Measurements from ENCODE around the gene CTBP1.

DNA sequence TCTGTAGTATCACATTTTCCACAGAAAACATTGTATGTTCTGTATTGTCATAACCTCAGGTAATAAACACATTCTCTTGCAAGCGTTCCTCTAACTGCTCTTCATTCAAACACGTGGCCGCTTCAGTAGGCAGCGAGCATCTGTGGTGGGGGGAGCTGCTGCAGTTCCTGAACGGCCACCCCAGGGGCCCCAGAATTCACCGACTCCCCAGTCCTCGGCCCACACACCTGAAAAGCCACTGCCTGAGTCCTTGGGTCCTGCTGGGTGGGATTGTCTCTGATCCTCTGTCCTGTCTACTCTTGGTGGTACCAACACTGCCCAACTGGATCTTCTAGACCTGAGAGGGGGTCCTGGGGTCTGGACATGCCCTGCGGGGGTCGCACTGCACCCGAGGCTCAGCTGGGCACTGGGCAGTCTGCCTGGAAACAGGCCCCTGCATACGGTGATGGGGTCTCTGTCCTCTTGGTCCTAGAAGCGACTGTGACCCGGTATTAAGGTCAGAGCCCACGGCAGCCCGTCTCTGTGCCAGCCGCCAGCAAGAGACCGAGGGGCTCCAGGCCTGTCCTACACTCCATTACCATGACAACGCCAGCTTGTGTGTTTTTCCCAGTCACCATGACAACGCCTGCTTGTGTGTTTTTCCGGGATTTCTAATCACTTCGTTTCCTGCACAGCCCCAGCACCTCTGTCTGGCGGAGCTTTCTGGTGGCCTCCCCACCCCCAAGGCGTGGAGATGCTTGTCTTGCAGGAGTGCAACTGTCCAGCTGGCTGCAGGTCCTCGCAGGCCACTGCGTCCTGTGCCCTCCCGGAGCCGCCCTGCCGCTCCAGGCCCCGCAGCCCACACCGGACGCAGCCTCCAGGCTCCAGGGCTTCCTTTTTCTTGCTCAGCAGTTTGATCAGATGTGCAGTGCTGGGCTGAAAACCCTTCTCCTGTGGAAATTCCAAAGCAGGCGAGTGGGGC lies 16.0 kb downstream of the CTBP1 start:
- TF ChIP-seq CREB1 (IDR thresholded peaks at IDR 0.05) (no peak), CREB1 (CRISPR knock-in tag; IDR thresholded peaks at IDR 0.05) (no peak), KLF6 (CRISPR knock-in tag; IDR thresholded peaks at IDR 0.05; ENCODE audit: borderline replicate concordance) (no peak), TAF1 (IDR thresholded peaks at IDR 0.05; ENCODE audit: control insufficient read depth, extremely low read depth, insufficient read depth, low read length, severe bottlenecking) (no peak), HNRNPH1 (optimal IDR thresholded peaks at IDR 0.05; ENCODE audit: low read depth, low read length) (no peak), ZNF766 (CRISPR knock-in tag; conservative IDR thresholded peaks at IDR 0.05) (no peak), MAFK (IDR thresholded peaks at IDR 0.05; ENCODE audit: low read length) (no peak)
- TF ChIP-seq, protein P1, sequence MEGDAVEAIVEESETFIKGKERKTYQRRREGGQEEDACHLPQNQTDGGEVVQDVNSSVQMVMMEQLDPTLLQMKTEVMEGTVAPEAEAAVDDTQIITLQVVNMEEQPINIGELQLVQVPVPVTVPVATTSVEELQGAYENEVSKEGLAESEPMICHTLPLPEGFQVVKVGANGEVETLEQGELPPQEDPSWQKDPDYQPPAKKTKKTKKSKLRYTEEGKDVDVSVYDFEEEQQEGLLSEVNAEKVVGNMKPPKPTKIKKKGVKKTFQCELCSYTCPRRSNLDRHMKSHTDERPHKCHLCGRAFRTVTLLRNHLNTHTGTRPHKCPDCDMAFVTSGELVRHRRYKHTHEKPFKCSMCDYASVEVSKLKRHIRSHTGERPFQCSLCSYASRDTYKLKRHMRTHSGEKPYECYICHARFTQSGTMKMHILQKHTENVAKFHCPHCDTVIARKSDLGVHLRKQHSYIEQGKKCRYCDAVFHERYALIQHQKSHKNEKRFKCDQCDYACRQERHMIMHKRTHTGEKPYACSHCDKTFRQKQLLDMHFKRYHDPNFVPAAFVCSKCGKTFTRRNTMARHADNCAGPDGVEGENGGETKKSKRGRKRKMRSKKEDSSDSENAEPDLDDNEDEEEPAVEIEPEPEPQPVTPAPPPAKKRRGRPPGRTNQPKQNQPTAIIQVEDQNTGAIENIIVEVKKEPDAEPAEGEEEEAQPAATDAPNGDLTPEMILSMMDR (IDR thresholded peaks at IDR 0.05 in 2 of 3, conservative IDR thresholded peaks at IDR 0.05 in 1 of 3; ENCODE audit: insufficient read depth in 2 of 3, low read depth in 1 of 3, low read length in 3 of 3), result no peak
- TF ChIP-seq, protein P2, sequence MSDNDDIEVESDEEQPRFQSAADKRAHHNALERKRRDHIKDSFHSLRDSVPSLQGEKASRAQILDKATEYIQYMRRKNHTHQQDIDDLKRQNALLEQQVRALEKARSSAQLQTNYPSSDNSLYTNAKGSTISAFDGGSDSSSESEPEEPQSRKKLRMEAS (CRISPR knock-in tag; IDR thresholded peaks at IDR 0.05), result no peak
- TF ChIP-seq, protein P3, sequence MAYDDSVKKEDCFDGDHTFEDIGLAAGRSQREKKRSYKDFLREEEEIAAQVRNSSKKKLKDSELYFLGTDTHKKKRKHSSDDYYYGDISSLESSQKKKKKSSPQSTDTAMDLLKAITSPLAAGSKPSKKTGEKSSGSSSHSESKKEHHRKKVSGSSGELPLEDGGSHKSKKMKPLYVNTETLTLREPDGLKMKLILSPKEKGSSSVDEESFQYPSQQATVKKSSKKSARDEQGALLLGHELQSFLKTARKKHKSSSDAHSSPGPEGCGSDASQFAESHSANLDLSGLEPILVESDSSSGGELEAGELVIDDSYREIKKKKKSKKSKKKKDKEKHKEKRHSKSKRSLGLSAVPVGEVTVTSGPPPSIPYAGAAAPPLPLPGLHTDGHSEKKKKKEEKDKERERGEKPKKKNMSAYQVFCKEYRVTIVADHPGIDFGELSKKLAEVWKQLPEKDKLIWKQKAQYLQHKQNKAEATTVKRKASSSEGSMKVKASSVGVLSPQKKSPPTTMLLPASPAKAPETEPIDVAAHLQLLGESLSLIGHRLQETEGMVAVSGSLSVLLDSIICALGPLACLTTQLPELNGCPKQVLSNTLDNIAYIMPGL (CRISPR knock-in tag; IDR thresholded peaks at IDR 0.05), result no peak

Measured in K562 (cell line).